ENCODE results near the gene SLC7A6.

SLC7A6 gene

GRCh38 chr16:68257251-68257905 lies 6.9 kb upstream of the SLC7A6 start:
- TF ChIP-seq, protein P1, sequence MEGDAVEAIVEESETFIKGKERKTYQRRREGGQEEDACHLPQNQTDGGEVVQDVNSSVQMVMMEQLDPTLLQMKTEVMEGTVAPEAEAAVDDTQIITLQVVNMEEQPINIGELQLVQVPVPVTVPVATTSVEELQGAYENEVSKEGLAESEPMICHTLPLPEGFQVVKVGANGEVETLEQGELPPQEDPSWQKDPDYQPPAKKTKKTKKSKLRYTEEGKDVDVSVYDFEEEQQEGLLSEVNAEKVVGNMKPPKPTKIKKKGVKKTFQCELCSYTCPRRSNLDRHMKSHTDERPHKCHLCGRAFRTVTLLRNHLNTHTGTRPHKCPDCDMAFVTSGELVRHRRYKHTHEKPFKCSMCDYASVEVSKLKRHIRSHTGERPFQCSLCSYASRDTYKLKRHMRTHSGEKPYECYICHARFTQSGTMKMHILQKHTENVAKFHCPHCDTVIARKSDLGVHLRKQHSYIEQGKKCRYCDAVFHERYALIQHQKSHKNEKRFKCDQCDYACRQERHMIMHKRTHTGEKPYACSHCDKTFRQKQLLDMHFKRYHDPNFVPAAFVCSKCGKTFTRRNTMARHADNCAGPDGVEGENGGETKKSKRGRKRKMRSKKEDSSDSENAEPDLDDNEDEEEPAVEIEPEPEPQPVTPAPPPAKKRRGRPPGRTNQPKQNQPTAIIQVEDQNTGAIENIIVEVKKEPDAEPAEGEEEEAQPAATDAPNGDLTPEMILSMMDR (IDR thresholded peaks at IDR 0.05; ENCODE audit: low read depth, low read length) = no peak
- H3K4me3 ChIP-seq (ENCODE audit: low read depth, low read length) = no peak overlapping the region

GRCh38 chr16:68257906-68258800 lies 6.2 kb upstream of the SLC7A6 start:
- H3K4me3 ChIP-seq (ENCODE audit: low read depth, low read length) = no peak overlapping the region
- TF ChIP-seq, protein P1 (IDR thresholded peaks at IDR 0.05; ENCODE audit: low read depth, low read length) = no peak

- TF ChIP-seq, protein P1 (IDR thresholded peaks at IDR 0.05; ENCODE audit: low read depth, low read length) = no peak
- no peak overlapping the region for H3K4me3 ChIP-seq (ENCODE audit: low read depth, low read length)
Measured at GRCh38 chr16:68259007-68259825, 5.1 kb upstream of the SLC7A6 start.

DNA sequence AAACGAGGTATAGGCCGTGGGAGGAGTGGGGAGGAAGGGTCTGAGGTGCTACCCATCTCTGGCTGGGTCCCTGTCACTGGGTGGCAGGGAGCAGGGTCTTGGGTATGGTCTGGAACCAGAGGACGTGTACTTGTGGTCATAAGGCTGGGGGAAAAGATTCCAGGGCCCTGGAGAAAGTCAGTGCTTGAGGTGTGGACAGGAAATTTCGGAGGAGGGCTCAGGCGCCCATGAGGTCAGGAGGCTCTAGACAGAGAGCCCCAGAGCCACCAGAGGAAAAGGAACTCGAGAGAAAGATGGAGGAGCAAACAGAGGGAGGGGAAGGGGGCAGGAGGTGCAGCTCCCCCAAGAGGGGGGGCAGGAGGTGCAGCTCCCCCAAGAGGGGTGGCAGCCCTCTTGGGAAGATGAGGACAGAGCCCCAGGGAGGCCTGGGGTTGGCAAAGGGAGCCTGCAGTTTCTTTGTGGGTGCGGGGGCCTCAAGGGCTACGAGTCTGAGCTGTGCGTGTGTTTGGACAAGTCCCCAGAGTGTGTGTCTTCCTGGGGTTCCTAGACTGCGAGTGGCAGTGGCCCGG lies 683 bp upstream of the SLC7A6 start:
- TF ChIP-seq, protein P1 (IDR thresholded peaks at IDR 0.05; ENCODE audit: low read depth, low read length) = no peak
- peak overlapping the region; percentile 89 for H3K4me3 ChIP-seq (ENCODE audit: low read depth, low read length)

DNA sequence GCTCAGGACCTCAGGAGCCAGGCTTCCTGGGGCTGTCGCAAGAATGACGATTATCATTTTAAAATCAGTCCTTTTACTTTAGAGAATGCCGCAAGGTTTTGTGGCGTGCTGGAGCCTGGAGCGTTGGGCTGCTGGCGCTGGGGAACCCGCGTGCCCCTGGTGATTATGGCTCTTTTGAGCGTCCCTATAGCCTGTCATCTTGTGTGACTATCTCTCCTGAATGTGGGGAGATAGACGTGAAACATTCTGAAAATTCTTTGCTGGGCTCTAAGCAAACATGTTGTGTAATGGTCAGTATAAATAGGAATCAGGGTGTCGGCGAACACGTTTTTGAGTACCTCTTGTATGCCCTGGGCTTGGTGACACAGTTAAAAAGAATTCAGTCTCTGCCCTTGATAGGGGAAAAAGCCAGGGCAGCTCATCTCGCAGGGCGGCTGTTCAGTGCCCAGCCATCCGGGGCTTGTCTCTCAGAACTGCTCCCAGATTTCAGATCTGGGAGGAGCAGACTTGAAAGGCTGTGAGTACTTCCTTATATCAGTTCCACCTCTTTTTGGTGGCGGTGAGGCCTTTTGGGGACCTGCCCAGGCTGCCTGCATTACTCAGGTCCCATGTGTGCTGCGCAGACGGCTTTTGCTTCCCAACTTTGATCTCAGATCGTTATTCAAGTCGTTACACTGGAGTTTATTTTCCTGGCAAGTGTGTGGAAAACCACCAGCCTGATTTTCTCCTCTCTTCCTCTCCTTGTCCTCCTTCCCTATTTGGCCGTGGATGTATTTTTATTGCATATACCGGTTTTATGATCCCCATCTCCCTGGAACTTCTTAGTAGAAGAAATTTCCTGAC lies 973 bp downstream of the SLC7A6 start:
- TF ChIP-seq, protein P1 (IDR thresholded peaks at IDR 0.05; ENCODE audit: low read depth, low read length) = no peak
- H3K4me3 ChIP-seq (ENCODE audit: low read depth, low read length) = peak overlapping the region; percentile 89

- TF ChIP-seq, protein P1 (IDR thresholded peaks at IDR 0.05; ENCODE audit: low read depth, low read length) = no peak
- no peak overlapping the region for H3K4me3 ChIP-seq (ENCODE audit: low read depth, low read length)
Measured at GRCh38 chr16:68267612-68268405, 3.5 kb downstream of the SLC7A6 start.
